Heart right ventricle (tissue), 16 donors: Measurements from ENCODE around the gene NSMCE1. TPM values are rescaled to one million over a fixed set of nuclear protein-coding genes. Genes with fewer than 3 reads are reported as not detected.
"Not testable (repeated sequence)": the region's sequence is repeated elsewhere in the genome, so short reads cannot be mapped to it uniquely, and the experiment has no call there.

Experiments used
- ATAC-seq, 8 donors: fragments of 200-7000 bp; cut with Tn5 transposase; one replicate each; pipeline ENCODE4 v1.9.1; 2020; ENCODE audit warnings: mild to moderate bottlenecking in 8 of 8, moderate library complexity in 8 of 8, moderate number of reproducible peaks in 1 of 8
- DNase-seq, 2 donors: peaks; one replicate each; pipeline ENCODE4 v3.0.0-alpha.2; 2020
- H3K27ac ChIP-seq, 10 donors: fragments of 200-600 bp; sonication (generic) in 2 of 10; one replicate each; pipeline versions ENCODE4 v1.5.0 to v1.8.0; 2020 to 2022; ENCODE audit warnings: mild to moderate bottlenecking in 3 of 10
- H3K27me3 ChIP-seq, 7 donors: fragments of 200-600 bp; one replicate each; pipeline ENCODE4 v1.8.0; 2021 to 2022; ENCODE audit warnings: mild to moderate bottlenecking in 2 of 7
- H3K36me3 ChIP-seq, 9 donors: fragments of 200-600 bp; sonication (generic) in 1 of 9; one replicate each; pipeline versions ENCODE4 v1.5.0 to v1.8.0; 2020 to 2022; ENCODE audit warnings: mild to moderate bottlenecking in 2 of 9
- H3K4me1 ChIP-seq, 9 donors: fragments of 200-600 bp; sonication (generic) in 1 of 9; one replicate each; pipeline versions ENCODE4 v1.5.0 to v1.8.0; 2020 to 2022; ENCODE audit warnings: mild to moderate bottlenecking in 4 of 9
- H3K4me3 ChIP-seq, 10 donors: fragments of 200-600 bp; sonication (generic) in 2 of 10; one replicate each; pipeline versions ENCODE4 v1.5.0 to v1.8.0; 2020 to 2022; ENCODE audit warnings: mild to moderate bottlenecking in 7 of 10, moderate library complexity in 2 of 10
- H3K9me3 ChIP-seq, 11 donors: fragments of 200-600 bp in 10 of 11; sonication (generic) in 2 of 11; one replicate each; pipeline versions ENCODE4 v1.5.0 to v1.8.0; 2013 to 2022; ENCODE audit warnings: mild to moderate bottlenecking in 2 of 11, control low read depth in 1 of 11, moderate library complexity in 1 of 11
- CTCF ChIP-seq, 9 donors: fragments of 200-600 bp; sonication (generic) in 2 of 9; IDR thresholded peaks; one replicate each; pipeline versions ENCODE4 v1.5.0 to v1.8.0; 2021 to 2022; ENCODE audit warnings: antibody characterized with exemption in 9 of 9, mild to moderate bottlenecking in 5 of 9, moderate library complexity in 1 of 9
- WGBS, 2 donors: extraction: QIAGEN DNeasy Blood & Tissue Kit; methylation state at CpG; one replicate each; pipeline ENCODE4 v1.1.7; 2013; ENCODE audit warnings: inconsistent platforms in 1 of 2; 5-methylcytosine and 5-hydroxymethylcytosine counted together
- intact Hi-C, 10 donors: fragments of 100-400 bp; cut with DNase I; formaldehyde crosslinking; loops; one replicate each; pipeline versions ENCODE4 v1.11.1 to v1.14.2; 2022
- polyA plus RNA-seq, 2 donors: library from polyadenylated mRNA; stranded (reverse); fragments of 200-250 nt; gene quantifications; one replicate each; pipeline ENCODE4 v1.2.3, GENCODE V29; 2013
- total RNA-seq, 10 donors: library from RNA; stranded (reverse); fragmentation: NEBNext Ultra II Directional in 3 of 10; extraction: Animal tissue kit (Norgen Biotek cat#: 25700) in 3 of 10; gene quantifications; one replicate each; pipeline versions ENCODE4 v1.2.1 to v1.2.4, GENCODE V29; 2021 to 2023
- donor health status: Arrhythmogenic right ventricular cardiomyopathy.
- donor health status: ischemic (EF 13 %, LVEDD 7.1; RV severe dilation, severe dysfunction).
- donor health status: healthy with polysubstance abuse.
- donor health status: DM: no; HTN: yes; CAD: no.
- donor health status: DM: no; HTN: no; CAD: no.
- donor health status: ischemic (EF 25% LVEDD 6.9; RV normal size, moderate dysfunction).
- donor health status: ischemic (EF 25% LVEDD 5.7; RV mildly dilated, moderate dysfunction).
- donor health status: healthy.
- donor health status: DM: yes; HTN: yes; CAD: no.
- donor health status: Ischemic cardiomyopathy.
- donor health status: ischemic (EF 35%, LVEDD 5.7; RV mildly dilated, moderate dysfunction).
- donor health status: nonischemic (EF 11% LVEDD 7.7; RV severe dilation, severe dysfunction).
- donor health status: DM: yes; HTN: yes; CAD: no.
- donor health status: PGD.
- donor health status: ischemic (EF 29% LVEDD 5.4; RV normal size, mild dysfunction).
- donor health status: nonischemic (EF 23%, LVEDD 6.1; RV moderate dilation, normal function).

The NSMCE1 gene
- total and polyA plus RNA-seq, 12 donors: 33.5 to 57.1 (median 38.1) TPM

- no peaks in the 10 kb centered on the region for H3K36me3 ChIP-seq
- no peak overlapping the region for H3K27ac ChIP-seq
- H3K27me3 ChIP-seq: no peaks in the 10 kb centered on the region
- TF ChIP-seq CTCF (IDR thresholded peaks at IDR 0.05): no peak
- H3K4me1 ChIP-seq: peaks cover 1 to 22% (median 10%) of the 10 kb centered on the region in 9 donors
- intact Hi-C loops: no loop called here
- no peaks in the 10 kb centered on the region for H3K9me3 ChIP-seq
- ATAC-seq (no peak), DNase-seq (no peak)
- no peak overlapping the region for H3K4me3 ChIP-seq
- 72 to 83% methylated on average over 5 of the region's 5 CpGs for WGBS, 2 donors
Observed at GRCh38 chr16:27291106-27291505, 22.5 kb upstream of the NSMCE1 start.

GRCh38 chr16:27290562-27290961 is 22.0 kb upstream of the NSMCE1 start:
- no peak overlapping the region for H3K27ac ChIP-seq
- DNase-seq (no peak), ATAC-seq (no peak)
- intact Hi-C loops: no loop called here
- TF ChIP-seq CTCF (IDR thresholded peaks at IDR 0.05): no peak
- no peaks in the 10 kb centered on the region for H3K27me3 ChIP-seq
- H3K4me3 ChIP-seq: no peak overlapping the region
- H3K36me3 ChIP-seq: no peaks in the 10 kb centered on the region
- peaks cover 3 to 27% (median 13%) of the 10 kb centered on the region in 9 donors for H3K4me1 ChIP-seq
- no peaks in the 10 kb centered on the region for H3K9me3 ChIP-seq

- DNase-seq: no peak
- Histone ChIP-seq H3K27me3 (no peaks in the 10 kb centered on the region), H3K4me1 (peaks cover 3 to 31% (median 13%) of the 10 kb centered on the region in 9 donors), H3K9me3 (no peaks in the 10 kb centered on the region), H3K4me3 (no peak overlapping the region), H3K27ac (peak overlapping the region in 1 of 10 donors; percentile 21), H3K36me3 (no peaks in the 10 kb centered on the region)
- intact Hi-C loops: loop anchor here in 1 of 10 donors (10.0 kb wide), 1 partner anchor 55 kb away; no protein-coding TSS in a partner anchor
- no peak for ATAC-seq
- no peak for TF ChIP-seq CTCF (IDR thresholded peaks at IDR 0.05)
- WGBS, 2 donors: 82 to 83% methylated on average over 6 of the region's 6 CpGs
Observed at GRCh38 chr16:27289669-27290068, 21.1 kb upstream of the NSMCE1 start.

GRCh38 chr16:27288313-27288712 is 19.7 kb upstream of the NSMCE1 start:
- peak overlapping the region in 1 of 10 donors; percentile 87 for H3K27ac ChIP-seq
- not testable (repeated sequence) for H3K36me3 ChIP-seq, H3K9me3 ChIP-seq, ATAC-seq, H3K27me3 ChIP-seq, H3K4me3 ChIP-seq, DNase-seq
- intact Hi-C loops: loop anchor here in 1 of 10 donors (10.0 kb wide), 1 partner anchor 54 kb away; no protein-coding TSS in a partner anchor
- WGBS, 2 donors: 89 to 99% methylated on average over 6 of the region's 6 CpGs
- H3K4me1 ChIP-seq: peaks cover 3 to 31% (median 13%) of the 10 kb centered on the region in 9 donors

- Histone ChIP-seq H3K27me3 (no peaks in the 10 kb centered on the region), H3K9me3 (no peaks in the 10 kb centered on the region), H3K27ac (peak overlapping the region in 2 of 10 donors; percentile 34 to 87), H3K36me3 (no peaks in the 10 kb centered on the region), H3K4me3 (no peak overlapping the region), H3K4me1 (peaks cover 3 to 31% (median 13%) of the 10 kb centered on the region in 9 donors)
- ATAC-seq (no peak), DNase-seq (no peak)
- 91% methylated on average over 11 of the region's 11 CpGs for WGBS, 2 donors
- intact Hi-C loops: loop anchor here in 1 of 10 donors (10.0 kb wide), 1 partner anchor 53 kb away; no protein-coding TSS in a partner anchor
- TF ChIP-seq CTCF (IDR thresholded peaks at IDR 0.05): no peak
Observed at GRCh38 chr16:27287887-27288286, 19.3 kb upstream of the NSMCE1 start.
